Common myeloid progenitor, CD34-positive (primary cell): ENCODE measurements around the gene BAZ2A.

Source experiments
- CTCF ChIA-PET: fragments of 350-600 bp; sonication (Branson Sonifier 250); formaldehyde crosslinking; loops from one replicate; lab custom pipeline; 2021; ENCODE audit warnings: antibody characterized with exemption; lab: Charles Lee
- POLR2A ChIA-PET: fragments of 350-600 bp; sonication (Branson Sonifier 250); formaldehyde crosslinking; loops from one replicate; lab custom pipeline; 2021; ENCODE audit warnings: antibody characterized with exemption; lab: Charles Lee
- DNase-seq, 3 donors: peaks; one replicate each; pipeline versions ENCODE4 v3.0.0 to v3.0.0-alpha.2; 2013
- H3K27ac ChIP-seq, 2 experiments: 1 replicate in 1 of 2; 2 replicates in 1 of 2; pipeline ENCODE4 v1.7.0; 2013; ENCODE audit warnings: inconsistent platforms in 2 of 2, low read length in 2 of 2, mild to moderate bottlenecking in 2 of 2, low read depth in 1 of 2, moderate library complexity in 1 of 2; ENCODE audit not compliant: severe bottlenecking in 2 of 2, insufficient read depth in 1 of 2, poor library complexity in 1 of 2
- H3K27me3 ChIP-seq, 5 experiments: replicated peaks in 2 of 5; 1 replicate in 3 of 5; 2 replicates in 2 of 5; pipeline versions ENCODE4 v1.6.1 to v1.7.0; 2013; ENCODE audit warnings: low read length in 4 of 5, mild to moderate bottlenecking in 2 of 5, moderate library complexity in 2 of 5, inconsistent platforms in 1 of 5; ENCODE audit not compliant: insufficient read depth in 5 of 5, control insufficient read depth in 4 of 5
- H3K36me3 ChIP-seq, 4 experiments: 1 replicate in 2 of 4; 2 replicates in 2 of 4; pipeline versions ENCODE4 v1.6.1 to v1.7.0; 2013; ENCODE audit warnings: low read length in 3 of 4, control low read depth in 1 of 4, mild to moderate bottlenecking in 1 of 4; ENCODE audit not compliant: control insufficient read depth in 4 of 4, insufficient read depth in 4 of 4
- H3K4me1 ChIP-seq, 4 experiments: 1 replicate in 3 of 4; 2 replicates in 1 of 4; pipeline versions ENCODE4 v1.6.1 to v1.7.1; 2013; ENCODE audit warnings: low read length in 3 of 4, mild to moderate bottlenecking in 3 of 4, control low read depth in 1 of 4, inconsistent platforms in 1 of 4, moderate library complexity in 1 of 4; ENCODE audit not compliant: control insufficient read depth in 4 of 4, insufficient read depth in 4 of 4; ENCODE audit errors: control extremely low read depth in 1 of 4
- H3K4me3 ChIP-seq, 7 experiments: 1 replicate in 4 of 7; 2 replicates in 3 of 7; pipeline versions ENCODE4 v1.5.1 to v1.7.0; 2013; ENCODE audit warnings: mild to moderate bottlenecking in 7 of 7, low read length in 6 of 7, moderate library complexity in 6 of 7, inconsistent platforms in 2 of 7, low read depth in 2 of 7, control low read depth in 1 of 7; ENCODE audit not compliant: insufficient read depth in 4 of 7, control insufficient read depth in 1 of 7; ENCODE audit errors: extremely low read depth in 1 of 7
- H3K9me3 ChIP-seq, 5 experiments: 1 replicate in 4 of 5; 2 replicates in 1 of 5; pipeline versions ENCODE4 v1.6.1 to v1.7.1; 2013; ENCODE audit warnings: low read length in 4 of 5, mild to moderate bottlenecking in 2 of 5, inconsistent platforms in 1 of 5, low read depth in 1 of 5, moderate library complexity in 1 of 5; ENCODE audit not compliant: control insufficient read depth in 4 of 5, insufficient read depth in 2 of 5; ENCODE audit errors: control extremely low read depth in 1 of 5
- WGBS: methylation state at CpG from one replicate; pipeline ENCODE4 v1.1.5; 2013; ENCODE audit not compliant: insufficient coverage; 5-methylcytosine and 5-hydroxymethylcytosine counted together

BAZ2A gene

DNA sequence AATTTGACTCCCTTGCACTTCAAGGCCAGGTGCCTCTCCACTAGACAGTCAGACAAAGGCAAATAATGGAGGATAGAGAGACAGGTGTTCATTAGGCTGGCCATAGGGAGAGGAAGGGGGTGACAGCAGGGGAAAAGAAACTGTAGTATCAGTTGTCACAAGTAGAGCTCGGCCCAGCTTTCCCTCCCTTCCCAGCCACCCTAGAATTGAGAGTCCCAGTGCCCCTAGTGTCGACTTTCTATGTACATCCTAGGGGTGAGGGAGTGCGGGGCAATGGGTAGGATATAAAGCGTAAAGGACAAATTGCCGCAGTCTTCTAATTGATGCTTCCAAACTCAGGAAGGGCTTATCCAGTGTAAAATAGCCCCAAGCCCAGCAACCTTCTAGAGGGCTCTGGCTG lies 39.0 kb downstream of the BAZ2A start:
- Histone ChIP-seq H3K4me3 (no peak overlapping the region), H3K36me3 (peaks cover 5 to 30% (median 23%) of the 10 kb centered on the region in 4 experiments), H3K4me1 (peaks cover 0 to 6% (median under 1%) of the 10 kb centered on the region in 4 experiments), H3K9me3 (no peaks in the 10 kb centered on the region), H3K27me3 (no peaks in the 10 kb centered on the region), H3K27ac (no peak overlapping the region)
- 100% methylated on average over 3 of the region's 5 CpGs for WGBS
- POLR2A ChIA-PET = no interaction called here
- no peak for DNase-seq
- CTCF ChIA-PET = interaction anchor here (0.5 to 22.4 kb wide), 17 partner anchors 8 to 89 kb away, joined by 3 to 350 read pairs (median 4); partner anchors contain the start of gene RBMS2

DNA sequence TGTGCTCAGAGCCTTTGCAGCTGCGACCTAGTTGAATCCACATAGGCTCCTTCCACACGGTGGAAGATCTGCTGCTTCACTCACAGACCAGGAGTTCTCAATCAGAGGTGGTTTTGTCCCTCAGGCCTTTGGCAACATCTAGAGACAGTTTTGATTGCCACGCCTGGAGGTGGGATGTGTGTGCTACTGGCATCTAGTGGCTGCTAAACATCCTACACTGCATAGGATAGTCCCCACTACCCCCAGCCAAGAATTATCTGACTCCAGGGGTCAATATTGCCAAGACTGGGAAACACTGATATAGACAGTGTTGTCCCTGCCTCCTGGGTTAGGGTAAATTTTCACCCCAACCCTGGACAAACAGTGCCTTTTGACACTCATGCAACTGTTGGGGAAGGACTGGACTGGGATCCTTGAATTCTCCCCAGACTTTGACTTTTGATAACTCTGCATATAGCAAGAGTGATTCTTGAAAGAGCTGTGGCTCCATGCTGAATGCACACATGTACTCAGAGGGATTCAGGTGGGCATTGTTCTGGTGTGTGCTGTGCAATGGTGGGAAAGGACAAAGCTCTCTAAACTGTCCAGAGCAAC lies 39.8 kb downstream of the BAZ2A start:
- Histone ChIP-seq H3K4me1 (peaks cover 0 to 6% (median 0%) of the 10 kb centered on the region in 4 experiments), H3K4me3 (no peak overlapping the region), H3K36me3 (peaks cover 5 to 26% (median 17%) of the 10 kb centered on the region in 4 experiments), H3K9me3 (no peaks in the 10 kb centered on the region), H3K27me3 (no peaks in the 10 kb centered on the region), H3K27ac (no peak overlapping the region)
- ChIA-PET POLR2A (no interaction called here), CTCF (interaction anchor here (0.5 to 22.4 kb wide), 23 partner anchors 10 to 88 kb away, joined by 3 to 350 read pairs (median 4); partner anchors contain the start of gene RBMS2)
- DNase-seq = peak; percentile 41 to 59 (median 53)
- WGBS = 85% methylated on average over 3 of the region's 3 CpGs

DNA sequence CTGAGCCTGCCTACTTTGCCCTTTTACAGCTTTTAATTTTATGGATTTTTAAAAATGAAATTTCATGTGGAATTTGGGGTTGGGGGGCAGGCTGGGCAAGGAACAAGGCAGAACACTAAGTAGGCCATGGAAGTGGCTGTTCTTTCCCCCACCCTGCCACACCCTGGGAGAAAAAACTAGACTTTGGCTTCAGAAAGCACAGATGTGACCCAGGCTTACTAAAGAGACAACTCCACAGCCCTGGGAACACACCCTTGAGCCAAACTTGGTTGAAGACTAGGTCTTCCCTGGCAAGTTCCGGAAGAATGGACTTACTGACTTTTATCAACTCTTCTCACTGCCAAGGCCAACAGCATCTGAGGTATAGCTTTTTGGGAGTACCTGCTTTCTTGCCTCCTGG lies 40.3 kb downstream of the BAZ2A start:
- CTCF ChIA-PET = interaction anchor here (0.7 to 22.4 kb wide), 14 partner anchors 10 to 84 kb away, joined by 3 to 350 read pairs (median 6); partner anchors contain the start of gene RBMS2
- Histone ChIP-seq H3K9me3 (no peaks in the 10 kb centered on the region), H3K4me3 (no peak overlapping the region), H3K27ac (no peak overlapping the region), H3K36me3 (peaks cover 5 to 21% (median 15%) of the 10 kb centered on the region in 4 experiments), H3K27me3 (no peaks in the 10 kb centered on the region), H3K4me1 (peaks cover 0 to 6% (median 0%) of the 10 kb centered on the region in 4 experiments)
- 100% methylated on average over 1 of the region's 1 CpG for WGBS
- DNase-seq = no peak
- POLR2A ChIA-PET = no interaction called here

DNA sequence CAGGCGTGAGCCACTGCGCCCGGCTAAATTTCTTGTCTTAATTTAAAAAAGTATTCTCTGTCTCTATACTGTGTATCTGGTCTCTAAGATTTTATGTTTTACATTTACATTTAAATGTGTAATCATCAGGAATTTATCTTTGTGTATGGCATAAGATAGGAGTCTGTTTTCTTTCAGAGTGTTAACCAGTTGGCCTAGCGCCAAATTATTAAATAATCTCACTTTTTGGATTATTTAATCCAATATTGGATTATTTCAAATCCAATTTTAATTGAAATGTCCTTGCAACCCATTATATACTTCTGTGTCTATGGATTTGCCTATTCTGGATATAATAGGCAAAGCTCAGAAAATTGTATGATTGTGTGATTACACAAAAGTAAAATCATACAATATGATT lies 45.0 kb downstream of the BAZ2A start:
- Histone ChIP-seq H3K4me1 (peaks cover 10 to 27% (median 22%) of the 10 kb centered on the region in 4 experiments), H3K4me3 (no peak overlapping the region), H3K27ac (no peak overlapping the region), H3K36me3 (peaks cover 5 to 21% (median 14%) of the 10 kb centered on the region in 4 experiments), H3K27me3 (no peaks in the 10 kb centered on the region), H3K9me3 (no peaks in the 10 kb centered on the region)
- ChIA-PET CTCF (interaction anchor here (1.1 to 22.4 kb wide), 4 partner anchors 10 to 67 kb away, joined by 3 to 350 read pairs (median 12); partner anchors contain the start of gene RBMS2), POLR2A (interaction anchor here (0.7 kb wide), 1 partner anchor 9 kb away, joined by 6 read pairs; no protein-coding TSS in a partner anchor)
- no peak for DNase-seq
- WGBS = no CpG with 5 or more reads among the region's 4 CpGs

DNA sequence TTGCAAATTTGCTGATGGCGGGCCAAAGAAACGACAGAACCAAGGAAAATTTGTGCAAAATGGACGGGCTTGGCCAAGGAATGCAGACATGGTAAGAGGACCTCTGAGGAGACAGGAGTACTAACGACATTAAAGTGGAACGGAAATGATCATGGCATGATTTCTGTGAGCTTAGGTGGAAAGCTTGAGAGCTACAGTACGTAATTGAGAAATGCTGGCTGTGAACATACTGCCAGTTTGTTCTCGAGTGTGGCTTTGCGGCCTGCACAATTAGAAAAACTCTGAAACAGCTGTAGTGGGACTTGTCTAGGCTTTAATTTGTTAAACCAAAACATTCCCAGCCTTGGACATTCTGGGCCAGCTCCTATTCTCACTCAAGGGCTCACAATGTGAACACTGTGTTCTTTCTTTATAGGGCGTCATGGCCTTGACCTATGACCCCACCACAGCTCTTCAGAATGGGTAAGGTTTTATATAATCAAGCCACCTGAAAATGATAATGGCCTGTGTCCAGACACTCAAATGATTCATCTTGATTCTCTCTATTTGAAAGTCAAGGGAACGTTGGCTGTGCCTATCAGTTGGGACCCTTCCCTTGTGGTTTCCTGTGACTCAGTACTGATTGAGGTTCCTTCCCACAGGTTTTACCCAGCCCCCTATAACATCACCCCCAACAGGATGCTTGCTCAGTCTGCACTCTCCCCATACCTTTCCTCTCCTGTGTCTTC lies 48.5 kb downstream of the BAZ2A start:
- WGBS = 75% methylated on average over 10 of the region's 10 CpGs
- POLR2A ChIA-PET = interaction anchor here (0.6 to 0.9 kb wide), 3 partner anchors 60 to 128 kb away, joined by 3 read pairs; partner anchors contain the start of gene RBMS2
- CTCF ChIA-PET = interaction anchor here (1.0 to 4.1 kb wide), 9 partner anchors 11 to 91 kb away, joined by 3 to 57 read pairs (median 4); partner anchors contain the start of gene RBMS2

DNA sequence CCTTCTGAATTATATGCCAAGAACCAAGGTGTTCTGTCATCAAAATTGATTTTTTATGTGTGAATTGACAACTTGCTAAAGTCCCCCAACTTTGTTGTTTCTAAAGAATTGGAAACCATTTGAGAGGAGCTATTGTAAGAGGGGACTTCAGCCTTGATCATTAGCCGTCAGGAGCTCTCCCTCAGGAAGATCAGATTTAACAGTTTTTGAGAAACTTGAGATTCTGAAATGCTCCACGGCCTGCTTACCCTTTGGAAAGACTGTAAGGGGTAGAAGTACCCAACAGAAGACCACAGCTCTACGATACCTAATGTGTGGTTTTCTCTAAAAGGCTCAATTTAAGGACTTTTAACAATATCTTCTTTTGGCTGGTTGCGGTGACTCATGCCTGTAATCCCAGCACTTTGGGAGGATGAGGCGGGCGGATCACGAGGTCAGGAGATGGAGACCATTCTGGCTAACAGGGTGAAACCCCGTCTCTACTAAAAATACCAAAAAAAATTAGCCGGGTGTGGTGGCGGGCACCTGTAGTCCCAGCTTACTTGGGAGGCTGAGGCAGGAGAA lies 51.1 kb downstream of the BAZ2A start:
- H3K36me3 ChIP-seq = no peaks in the 10 kb centered on the region
- 79% methylated on average over 4 of the region's 10 CpGs for WGBS
- H3K27me3 ChIP-seq = no peaks in the 10 kb centered on the region
- H3K4me1 ChIP-seq = peaks cover 10 to 34% (median 25%) of the 10 kb centered on the region in 4 experiments
- ChIA-PET CTCF (interaction anchor here (0.7 to 4.1 kb wide), 3 partner anchors 10 to 16 kb away, joined by 3 to 57 read pairs (median 3); no protein-coding TSS in a partner anchor), POLR2A (no interaction called here)
- no peak overlapping the region for H3K27ac ChIP-seq
- H3K4me3 ChIP-seq = no peak overlapping the region
- DNase-seq = no peak
- no peaks in the 10 kb centered on the region for H3K9me3 ChIP-seq

More for the DNA sequence above, 48.5 kb downstream of the BAZ2A start:
- no peaks in the 10 kb centered on the region for H3K36me3 ChIP-seq
- H3K27ac ChIP-seq = peak overlapping the region in 1 of 2 experiments; percentile 67
- peaks cover 10 to 27% (median 21%) of the 10 kb centered on the region in 4 experiments for H3K4me1 ChIP-seq
- H3K9me3 ChIP-seq = no peaks in the 10 kb centered on the region
- peak; percentile 82 to 93 (median 88) for DNase-seq
- no peaks in the 10 kb centered on the region for H3K27me3 ChIP-seq
- peak overlapping the region in 2 of 7 experiments; percentile 1 to 12 for H3K4me3 ChIP-seq
